ENCODE results near the gene PIM1.

The PIM1 gene

DNA sequence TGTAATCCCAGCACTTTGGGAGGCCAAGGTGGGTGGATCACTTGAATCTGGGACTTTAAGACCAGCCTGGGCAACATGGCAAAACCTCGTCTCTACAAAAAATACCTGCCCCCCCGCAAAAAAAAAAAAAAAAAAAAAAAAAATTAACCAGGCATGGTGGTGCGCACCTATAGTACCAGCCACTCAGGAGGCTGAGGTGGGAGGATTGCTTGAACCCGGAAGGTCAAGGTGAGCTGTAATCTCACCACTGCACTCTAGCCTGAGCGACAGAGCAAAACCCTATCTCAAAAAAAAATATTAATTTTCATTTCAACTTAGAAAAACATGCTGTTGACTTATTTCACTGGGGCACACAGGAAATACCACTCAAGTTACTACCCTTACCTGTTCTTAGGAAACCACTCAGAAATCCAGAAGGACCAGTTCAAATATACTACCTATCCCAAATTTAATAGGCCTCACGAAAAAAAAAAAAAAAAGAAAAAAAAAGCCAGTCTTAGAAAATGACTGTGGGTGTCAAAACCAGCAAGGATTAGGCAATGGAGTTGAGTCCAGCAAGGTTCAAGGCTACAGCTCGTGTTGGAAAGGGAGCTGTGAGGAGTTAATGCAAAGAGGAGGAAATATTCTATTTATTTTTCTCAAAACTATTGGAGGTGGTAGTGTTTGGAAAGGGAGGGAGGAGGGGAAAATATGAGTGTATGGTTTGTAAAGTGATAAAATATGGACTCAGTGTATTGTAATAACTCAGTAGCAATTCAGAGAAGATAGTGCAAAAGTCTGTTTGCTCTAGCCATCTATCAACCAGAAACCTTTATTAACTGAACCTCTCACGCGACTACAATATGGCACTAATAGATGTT is 33.9 kb upstream of the PIM1 start:
- intact Hi-C loops (cut with DNase I), result no loop called here
- no peak for DNase-seq

DNA sequence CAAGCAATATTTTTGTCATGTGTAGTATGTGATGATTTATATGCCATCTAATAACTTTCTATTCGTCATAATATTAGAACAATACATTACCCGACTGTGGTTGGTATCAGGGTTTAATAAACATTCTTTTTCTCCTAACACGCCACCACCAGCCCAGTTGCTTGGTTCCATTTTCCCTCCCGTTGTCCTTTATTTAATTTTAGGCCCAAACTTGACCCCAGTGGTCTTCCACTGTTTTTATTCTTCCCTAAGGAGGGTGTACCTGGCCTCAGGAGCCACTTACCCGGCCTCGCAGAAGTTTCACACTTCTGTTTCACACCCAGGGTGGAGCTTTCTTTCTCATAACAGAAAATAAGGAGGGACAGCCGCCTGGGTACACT is 33.1 kb upstream of the PIM1 start:
- no peak for DNase-seq
- intact Hi-C loops (cut with DNase I), result no loop called here

DNA sequence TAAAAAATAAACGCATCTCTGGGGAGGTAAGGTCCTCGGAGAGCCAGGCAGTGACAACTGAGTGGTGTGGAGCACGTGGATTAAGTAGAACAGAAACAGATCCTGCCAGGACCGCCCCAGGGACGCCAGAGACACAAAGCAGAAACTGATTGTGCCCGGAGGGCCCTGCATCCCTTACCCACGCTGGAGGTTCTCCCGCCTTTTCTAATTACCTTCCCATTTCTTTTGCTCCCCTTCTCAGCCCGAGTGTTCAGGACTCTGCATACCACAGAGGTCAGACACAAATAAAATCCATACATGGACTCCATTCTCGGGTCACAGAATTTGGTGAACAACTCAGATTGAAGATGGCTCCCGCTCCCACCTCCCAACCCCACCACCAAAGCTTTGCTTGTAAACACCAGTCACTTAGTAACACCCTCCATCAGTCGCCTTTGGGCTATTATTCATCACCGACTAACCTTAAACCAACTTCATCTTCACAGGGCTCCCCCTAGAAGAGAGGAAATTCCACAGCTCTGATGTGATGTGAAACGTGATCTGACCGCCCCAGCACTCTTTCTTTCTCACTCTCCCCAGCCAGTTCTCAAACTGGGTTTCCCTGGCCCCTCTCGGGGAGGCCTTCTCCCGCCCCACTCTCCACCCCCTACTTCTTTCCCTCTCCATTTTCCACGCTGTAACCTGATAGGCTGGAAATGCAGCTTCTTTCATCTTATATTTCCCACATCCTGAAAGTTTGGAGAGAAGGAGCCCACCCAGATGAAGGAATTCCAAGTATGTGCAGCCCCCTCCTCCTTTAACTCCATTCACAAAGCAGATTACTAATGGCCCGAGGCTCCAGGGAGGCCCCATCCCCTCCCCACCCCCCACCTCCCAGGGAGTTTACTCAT is 32.5 kb upstream of the PIM1 start:
- intact Hi-C loops (cut with DNase I), result no loop called here
- no peak for DNase-seq

DNA sequence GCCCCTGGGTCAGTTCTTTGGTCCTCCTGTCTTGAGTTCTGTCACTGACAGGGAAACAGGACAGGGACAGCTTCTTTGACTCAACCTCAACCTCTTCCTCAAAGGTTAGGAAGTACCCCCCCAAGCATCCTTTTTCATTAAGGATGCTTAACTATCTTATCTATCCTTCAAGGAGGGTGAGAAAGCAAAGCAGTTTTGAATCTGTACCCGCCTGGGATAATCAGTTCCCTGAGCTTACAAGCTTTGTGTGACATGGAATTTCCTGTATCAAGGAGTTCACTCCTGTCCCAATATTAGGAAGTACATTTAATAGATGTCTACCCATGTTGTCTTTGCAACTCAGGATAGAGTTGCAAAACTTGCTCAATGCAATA is 31.1 kb upstream of the PIM1 start:
- intact Hi-C loops (cut with DNase I), result no loop called here
- DNase-seq, result no peak

DNA sequence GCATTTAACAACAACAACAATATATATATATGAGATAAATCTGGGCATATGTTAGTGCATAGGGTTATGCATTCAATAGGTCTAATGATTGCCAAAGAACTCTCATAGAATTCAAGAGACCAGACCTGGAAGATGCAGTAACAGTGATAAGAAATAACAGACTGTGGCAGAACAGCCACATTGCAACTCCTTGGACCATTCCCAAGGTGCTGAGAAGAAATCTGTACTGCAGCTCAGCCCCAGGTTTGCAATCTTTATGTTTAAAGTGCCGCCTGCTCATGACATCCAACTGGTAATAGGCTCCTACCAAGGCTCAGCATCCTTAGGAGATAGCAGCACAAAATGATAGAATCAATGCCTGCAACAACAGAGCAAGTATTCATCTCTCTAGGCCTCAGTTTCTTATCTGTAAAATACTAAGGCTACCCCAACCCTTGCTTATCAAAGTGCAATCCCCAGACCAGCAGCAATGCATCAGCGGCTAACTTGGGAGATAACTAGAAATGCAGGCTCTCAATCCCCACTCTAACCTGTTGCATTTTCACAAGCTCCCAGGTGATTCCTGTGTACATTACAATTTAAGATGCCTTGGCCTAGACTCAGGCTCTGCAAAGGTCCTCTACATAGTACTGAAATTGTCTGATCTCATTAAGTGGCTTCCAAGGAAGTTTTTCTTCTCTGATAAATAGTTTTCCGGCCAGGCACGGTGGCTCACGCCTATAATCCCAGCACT is 30.6 kb upstream of the PIM1 start:
- intact Hi-C loops (cut with DNase I), result no loop called here
- DNase-seq, result no peak

DNA sequence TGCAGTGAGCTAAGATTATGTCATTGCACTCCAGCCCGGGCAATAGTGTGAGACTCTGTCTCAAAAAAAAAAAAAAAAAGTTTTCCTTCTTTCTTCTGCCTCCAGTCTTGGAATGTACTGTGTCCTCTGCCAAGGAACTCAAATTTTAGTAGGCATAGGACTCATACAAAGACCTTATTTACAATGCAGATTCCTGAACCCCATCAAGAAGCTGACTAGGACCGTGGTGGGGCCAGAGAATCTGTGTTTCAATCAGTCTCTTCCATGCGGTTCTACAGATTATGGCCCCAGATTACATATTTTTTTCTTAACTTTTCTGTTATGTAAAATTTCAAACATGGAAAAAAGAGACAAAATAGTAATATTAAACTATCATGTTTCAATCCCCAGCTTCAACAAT is 29.8 kb upstream of the PIM1 start:
- intact Hi-C loops (cut with DNase I), result no loop called here

DNA sequence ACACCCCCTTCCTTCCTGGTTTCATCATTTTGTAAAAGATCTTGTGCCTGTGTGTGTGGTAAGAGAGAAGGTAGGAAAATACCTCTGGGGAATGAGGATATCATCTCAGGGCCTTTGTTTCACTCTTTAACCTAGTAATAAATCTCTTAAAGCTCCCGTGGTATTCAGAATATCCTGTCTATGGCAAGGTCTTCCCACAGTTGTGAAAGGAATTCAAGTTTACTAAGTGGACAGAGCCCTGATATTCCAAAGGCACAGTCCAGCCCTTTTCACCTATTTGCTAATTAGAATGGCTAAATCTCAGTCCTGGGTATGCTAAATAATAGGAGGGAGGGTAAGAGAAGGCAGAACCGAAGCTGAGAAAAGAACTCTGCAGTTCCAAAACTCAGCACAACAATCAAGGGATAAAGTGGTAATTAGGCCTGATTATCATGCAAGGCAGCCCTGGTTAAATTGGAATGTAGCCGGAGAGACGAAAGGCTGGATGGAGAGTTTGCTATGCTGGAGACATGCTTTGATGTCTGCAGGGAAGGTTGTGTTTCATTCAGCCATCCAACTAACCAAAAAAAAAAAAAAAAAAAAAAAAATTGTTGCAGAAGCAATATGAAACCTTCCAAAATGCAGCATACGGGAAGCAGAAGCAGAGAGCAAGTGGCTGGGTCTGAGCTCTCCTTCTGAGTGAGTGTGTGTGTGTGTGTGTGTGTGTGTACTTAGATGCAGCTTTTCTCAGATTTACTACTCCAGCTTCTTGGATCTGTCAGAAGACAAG is 28.5 kb upstream of the PIM1 start:
- intact Hi-C loops (cut with DNase I), result no loop called here

More for the DNA sequence above, 29.8 kb upstream of the PIM1 start:
- DNase-seq, result no peak

DNA sequence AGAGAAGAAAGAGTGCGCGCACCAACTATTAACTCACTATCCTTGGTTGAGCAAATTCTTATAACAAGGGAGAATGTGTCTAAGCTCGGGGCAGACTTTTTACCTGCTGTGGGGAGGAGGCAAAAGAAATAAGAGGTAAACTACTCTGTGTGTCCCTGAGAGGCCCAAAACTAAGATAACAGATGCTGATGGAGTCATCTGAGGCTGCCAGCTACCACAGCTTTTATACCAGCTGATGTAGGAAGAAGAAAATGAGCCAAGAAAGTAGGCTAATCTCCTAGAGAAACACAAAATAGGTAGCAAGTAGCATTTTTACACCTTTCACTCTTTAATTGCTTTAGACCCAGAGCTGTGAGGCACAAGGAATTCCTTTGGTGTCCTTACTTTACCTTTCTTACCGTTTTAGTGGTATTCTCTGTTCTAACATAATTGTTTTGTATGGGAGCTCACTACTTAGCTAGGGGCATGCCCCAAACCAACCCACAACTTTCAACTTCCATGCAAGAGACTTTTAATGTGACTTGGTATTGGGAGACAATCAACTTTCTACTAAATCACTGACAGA is 27.8 kb upstream of the PIM1 start:
- no peak for DNase-seq
- intact Hi-C loops (cut with DNase I), result no loop called here

More for the DNA sequence above, 28.5 kb upstream of the PIM1 start:
- DNase-seq, result peak in 3 of 42 donors; percentile 10 to 17 (median 14)

DNA sequence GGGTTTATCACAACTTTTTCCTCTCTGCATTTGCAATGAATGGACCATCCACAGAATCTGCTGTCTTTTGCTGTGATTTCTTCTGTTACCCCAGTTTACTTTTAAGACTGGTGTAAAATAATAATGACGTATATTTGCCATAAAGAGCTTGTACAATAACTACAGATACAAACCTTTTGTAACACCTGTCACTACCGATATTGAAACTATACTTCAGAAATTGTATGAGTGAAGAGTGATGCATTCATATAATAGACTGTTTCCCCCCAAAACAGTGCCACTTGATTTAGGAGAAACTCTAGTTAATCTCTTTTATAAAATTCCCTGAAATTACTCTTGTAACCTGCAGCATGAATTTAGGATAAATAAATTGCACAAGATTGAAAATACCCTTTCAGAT is 26.4 kb upstream of the PIM1 start:
- intact Hi-C loops (cut with DNase I), result no loop called here
- DNase-seq, result no peak

DNA sequence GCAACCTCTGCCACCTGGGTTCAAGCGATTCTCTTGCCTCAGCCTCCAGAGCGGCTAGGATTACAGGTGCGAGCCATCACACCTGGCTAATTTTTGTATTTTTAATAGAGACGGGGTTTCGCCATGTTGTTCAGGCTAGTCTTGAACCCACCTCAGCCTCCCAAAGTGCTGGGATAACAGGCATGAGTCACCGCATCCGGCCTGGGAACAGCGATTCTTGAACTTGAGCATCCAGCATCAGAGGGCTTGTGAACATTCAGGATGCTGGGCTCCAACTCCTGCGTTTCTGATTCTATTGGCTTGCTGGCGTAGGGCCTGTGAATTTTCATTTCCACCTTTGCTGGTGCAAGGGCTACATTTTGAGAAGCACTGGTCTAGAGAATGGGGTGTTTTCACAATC is 24.5 kb upstream of the PIM1 start:
- intact Hi-C loops (cut with DNase I), result no loop called here
- DNase-seq, result no peak

DNA sequence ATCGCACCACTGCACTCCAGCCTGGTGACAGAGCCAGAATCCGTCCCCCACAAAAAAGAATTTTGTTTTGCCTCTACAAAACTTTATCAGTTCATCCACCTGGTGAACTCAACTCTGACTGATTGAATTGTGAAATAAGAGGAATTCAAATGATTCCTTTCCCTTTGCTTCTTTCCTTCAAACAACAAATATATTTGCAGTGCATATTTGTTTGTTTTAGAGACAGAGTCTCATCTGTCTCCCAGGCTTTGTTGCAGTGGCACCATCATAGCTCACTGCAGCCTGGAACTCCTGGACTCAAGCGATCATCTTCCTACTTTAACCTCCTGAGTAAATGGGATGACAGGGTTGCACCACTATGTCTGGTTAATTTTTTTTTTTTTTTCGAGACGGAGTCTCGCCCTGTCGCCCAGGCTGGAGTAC is 23.2 kb upstream of the PIM1 start:
- no peak for DNase-seq
- intact Hi-C loops (cut with DNase I), result no loop called here

DNA sequence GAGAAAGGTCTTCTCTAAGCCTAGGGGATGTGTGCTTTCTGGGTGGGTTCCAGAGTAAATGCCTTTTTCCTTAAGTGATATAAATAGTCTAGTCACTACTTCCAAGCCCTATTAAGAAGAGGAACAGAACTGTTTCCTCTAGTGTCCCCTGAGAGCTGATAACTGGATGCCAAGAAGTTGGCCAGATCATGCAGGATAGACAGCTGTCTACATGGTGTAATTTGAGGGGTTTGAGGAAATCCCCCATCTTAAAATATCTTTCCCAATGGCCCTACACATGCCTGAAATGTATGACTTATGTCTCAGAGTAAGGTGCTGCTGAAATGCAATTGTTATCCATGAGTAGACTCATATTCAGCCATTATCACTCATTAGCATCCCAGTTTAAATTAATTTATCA is 20.2 kb upstream of the PIM1 start:
- DNase-seq, result no peak
- intact Hi-C loops (cut with DNase I), result no loop called here

DNA sequence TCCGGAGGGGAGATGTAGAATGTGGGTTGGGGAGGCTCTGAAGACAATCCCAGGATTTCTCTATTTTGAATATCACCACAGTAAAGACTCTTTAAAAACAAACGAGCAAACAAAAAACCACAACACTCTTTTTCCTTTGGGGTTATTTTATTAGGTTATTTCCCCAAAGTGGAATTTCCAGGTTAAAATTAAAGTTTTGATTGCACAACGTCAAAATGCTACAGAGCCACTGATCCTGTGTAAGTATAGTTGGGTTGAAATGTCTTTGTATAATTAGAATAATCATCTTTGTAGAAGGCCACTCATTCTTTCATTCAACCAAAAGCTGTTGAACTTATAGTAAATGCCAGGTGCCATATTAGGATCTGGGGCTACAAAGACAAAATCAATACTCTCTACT is 19.6 kb upstream of the PIM1 start:
- no peak for DNase-seq
- intact Hi-C loops (cut with DNase I), result no loop called here

DNA sequence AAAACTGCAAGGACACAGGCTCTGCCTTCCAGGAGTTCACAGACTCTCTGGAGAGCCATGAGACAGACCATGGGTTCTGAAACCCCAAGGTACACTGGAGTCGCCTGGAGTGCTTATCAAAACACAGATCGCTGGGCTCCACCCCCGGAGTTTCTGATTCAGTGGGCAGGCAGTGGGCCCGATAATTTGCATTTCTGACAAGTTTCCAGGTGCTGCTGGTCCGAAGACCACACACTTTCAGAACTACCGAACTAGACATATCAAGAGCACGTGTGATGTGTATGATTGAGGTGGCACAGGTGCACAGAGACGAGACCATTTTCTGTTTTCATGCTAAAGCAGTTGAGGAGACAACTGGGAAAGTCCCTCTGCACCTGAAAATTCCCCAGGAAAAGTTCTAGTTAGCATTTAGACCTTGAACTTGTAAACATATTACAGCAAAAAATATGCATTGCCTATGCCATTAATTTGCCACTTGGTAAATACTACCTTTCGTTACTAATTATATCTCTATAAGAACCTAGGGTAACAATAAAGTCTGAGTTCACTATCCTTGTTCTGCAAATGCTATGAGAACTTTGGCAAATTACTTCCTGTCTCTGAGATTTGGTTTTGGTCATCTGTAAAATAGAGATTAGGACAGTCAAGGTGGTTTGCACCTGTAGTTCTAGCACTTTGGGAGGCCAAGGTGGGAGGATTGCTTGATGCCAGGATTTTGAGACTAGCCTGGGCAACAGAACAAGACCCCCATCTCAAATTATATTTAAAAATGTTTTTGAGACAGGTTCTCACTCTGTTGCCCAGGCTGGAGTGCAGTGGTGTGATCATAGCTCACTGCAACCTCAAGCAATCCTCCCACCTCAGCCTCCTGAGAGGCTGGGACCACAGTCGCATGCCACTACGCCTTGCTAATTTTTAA is 14.3 kb upstream of the PIM1 start:
- DNase-seq, result peak in 1 of 42 donors; percentile 31
- intact Hi-C loops (cut with DNase I), result no loop called here

DNA sequence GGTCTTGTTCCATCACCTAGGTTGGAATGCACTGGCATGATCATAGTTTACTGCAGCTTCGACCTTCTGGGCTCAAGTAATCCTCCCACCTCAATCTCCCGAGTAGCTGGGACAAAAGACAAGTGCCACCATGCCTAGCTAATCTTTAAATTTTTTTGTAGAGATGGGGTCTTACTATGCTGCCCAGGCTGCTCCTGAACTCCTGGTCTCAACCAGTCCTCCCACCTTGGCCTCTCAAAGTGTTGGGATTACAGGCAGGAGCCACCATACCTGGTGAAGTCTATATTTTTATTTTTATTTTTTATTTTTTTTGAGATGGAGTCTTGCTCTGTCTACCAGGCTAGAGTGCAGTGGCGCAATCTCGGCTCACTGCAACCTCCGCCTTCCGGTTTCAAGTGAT is 11.4 kb upstream of the PIM1 start:
- no peak for DNase-seq
- intact Hi-C loops (cut with DNase I), result no loop called here

DNA sequence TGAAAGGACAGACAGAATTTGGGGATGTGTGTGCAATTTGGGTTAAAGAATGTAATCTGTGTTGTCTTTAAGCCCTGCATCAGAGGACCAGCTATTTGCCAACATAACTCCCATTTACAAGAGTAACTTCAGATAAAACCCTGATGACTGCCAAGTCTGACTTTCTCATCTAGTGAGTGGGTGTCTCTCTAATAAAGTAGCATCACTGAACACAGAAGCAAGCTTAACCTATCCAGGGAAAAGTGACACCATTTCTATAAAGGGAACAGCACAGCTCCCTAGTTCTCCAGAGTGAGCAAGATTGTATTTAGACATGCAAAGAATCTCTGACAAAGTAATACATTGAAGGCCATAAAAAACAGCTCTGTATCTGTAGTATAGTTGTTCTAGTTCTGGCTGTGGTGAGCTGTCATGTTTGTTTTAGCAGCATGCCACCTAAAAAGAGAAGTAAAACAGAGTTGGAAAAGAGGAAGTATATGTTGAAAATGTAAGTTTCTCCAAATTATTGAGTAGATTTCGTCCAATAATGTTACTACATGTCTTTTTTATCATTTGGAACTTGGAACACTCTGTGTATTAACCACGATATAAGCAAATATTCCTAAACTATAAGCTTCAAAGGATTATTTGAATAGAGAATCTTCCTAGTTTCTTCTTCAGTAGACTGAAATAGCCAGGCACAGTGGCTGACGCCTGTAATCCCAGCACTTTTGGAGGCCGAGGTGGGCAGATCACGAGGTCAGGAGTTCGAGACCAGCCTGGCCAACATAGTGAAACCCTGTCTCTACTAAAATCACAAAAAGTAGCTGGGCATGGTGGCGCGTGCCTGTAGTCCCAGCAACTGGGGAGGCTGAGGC is 8.8 kb upstream of the PIM1 start:
- DNase-seq, result peak in 6 of 42 donors; percentile 12 to 62 (median 21)
- intact Hi-C loops (cut with DNase I), result no loop called here

DNA sequence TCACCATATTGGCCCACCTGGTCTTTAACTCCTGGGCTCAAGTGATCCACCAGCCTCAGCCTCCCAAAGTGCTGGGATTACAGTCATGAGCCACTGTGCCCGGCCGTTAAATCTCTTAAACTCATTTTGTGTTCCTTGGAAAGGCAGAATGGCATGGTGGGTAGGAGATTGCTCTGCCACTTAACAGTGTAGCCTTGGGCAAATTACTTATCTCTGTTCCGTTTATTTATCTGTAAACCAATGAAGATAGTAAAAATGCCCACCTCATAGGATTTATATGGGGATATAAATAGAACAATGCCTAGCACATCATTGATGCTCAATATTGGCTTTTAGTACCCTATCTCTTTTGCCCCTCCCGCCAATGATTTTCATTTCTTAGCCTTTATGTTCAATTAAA is 7.2 kb upstream of the PIM1 start:
- intact Hi-C loops (cut with DNase I), result no loop called here
- DNase-seq, result no peak

Data from head of caudate nucleus (tissue), 42 donors.